Measurements from ENCODE around the gene PAPOLA. TPM values are rescaled to one million over a fixed set of nuclear protein-coding genes. Genes with fewer than 3 reads are reported as not detected.

The PAPOLA gene
- total RNA-seq, 1 donor from 2014 or later, result 110 TPM

DNA sequence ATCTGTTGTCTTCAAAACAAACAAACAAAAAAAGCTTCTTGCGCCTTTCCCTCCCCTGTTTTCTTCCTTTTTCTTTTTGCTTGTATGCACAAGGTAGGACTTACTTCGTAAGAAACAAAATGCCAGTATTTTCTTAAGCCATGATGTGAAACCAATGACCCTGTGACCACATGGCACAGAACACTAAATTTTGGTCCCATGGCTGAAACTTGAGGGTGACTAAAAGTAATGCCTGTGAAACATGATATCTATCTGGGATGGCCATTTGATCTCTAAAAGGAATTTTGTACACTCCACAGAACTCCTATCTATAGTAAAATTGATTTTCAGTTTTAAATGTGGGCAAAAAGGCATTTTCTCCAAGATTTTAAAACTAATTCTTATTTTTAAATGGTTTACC, 63.6 kb downstream of the PAPOLA start:
- no peak for DNase-seq (ENCODE audit: low read depth, low spot score)

DNA sequence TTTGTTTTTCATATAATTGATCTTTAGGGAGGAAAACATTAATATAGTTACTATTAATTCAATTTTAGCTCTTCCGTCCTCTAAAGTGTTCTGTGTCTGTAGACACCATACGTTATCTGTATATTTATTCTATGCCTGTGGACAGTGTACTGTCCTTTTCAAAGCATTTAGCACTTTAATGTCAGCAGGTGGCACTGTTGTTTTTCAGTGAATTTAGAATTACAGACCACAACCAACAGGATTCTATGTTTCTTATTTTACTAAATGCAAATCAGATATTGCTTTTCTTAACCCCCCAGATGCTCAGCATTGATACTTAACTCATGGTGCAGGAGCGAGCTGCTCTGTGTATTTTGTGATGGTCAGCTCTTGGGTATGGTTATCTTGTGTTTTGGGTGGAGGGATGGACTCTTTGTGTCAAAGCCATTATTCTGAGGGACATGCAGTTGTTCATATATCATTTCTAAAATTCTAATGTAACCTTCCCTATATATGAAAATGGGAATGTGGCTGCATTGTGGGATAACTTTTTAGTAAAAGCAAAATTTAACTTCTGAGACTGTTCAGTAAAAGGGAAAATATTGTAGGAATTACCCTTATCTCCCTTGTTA, 65.2 kb downstream of the PAPOLA start:
- DNase-seq (ENCODE audit: low read depth, low spot score), result no peak

DNA sequence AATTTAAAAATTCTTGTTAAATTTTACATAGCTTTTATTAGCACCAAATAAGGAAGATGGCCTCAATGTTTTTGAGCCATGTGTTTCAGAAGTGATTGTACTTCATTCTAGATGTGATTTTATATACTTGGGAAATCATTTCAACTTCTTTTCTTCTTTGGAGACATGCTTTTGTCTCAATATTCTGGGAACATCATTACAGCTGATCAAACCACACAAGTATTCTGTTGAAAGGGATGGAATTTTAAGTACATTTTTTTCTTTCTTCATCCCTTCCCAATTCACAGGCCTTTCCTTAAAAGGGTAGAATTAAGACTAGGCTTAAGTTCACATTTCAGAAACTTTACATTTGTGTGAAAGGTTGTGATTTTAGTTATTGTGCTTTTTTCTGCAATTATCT, 66.4 kb downstream of the PAPOLA start:
- no peak for DNase-seq (ENCODE audit: low read depth, low spot score)

DNA sequence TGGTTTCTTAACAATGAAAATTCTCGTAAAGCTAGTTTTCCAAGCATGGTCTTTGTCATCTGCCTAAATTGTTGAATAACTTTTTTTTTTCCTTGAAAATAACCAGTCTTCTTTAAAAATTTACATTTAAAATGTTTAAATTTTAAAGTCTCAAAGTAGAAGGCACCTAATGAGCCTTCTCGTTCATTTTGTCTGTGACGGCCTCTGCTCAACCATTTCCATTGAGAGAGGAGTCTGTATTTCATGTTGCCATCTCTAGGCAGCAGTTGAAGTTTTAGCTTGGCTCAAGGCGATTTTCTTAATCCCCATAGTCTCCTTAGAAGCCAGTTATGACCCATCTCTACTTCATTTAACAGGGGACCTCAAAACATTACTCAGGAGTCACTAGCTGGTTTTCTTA, 69.1 kb downstream of the PAPOLA start:
- DNase-seq (ENCODE audit: low read depth, low spot score), result no peak

DNA sequence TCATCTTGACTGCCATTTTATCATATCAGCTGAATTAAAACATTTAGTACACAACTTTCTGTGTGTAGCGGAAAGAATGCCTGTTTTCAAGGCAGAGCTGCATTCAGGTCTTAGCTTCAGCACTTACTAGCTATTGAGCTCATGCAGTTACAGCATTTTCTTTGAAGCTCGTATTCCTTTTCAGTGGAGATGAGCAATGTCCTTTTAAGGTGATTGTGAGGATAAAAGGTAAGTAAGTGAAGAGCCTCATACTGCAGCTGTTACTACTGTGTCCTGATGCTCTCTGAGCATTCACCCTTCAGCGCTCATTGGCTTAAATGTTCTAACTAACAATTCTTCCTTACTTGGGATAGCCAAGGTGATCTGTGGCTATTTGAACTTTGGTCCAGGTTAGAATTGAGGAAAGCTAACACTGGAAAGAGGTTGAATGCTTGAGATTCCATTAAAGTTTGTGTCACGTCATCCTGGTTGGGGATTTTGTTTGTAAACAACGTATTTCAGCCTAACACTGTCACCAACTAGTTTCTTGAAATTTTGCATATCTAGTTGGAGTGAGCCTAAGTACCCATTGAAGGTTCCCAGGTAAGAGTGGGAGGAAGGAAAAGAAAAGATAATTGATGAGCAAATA, 71.4 kb downstream of the PAPOLA start:
- DNase-seq (ENCODE audit: low read depth, low spot score), result no peak

DNA sequence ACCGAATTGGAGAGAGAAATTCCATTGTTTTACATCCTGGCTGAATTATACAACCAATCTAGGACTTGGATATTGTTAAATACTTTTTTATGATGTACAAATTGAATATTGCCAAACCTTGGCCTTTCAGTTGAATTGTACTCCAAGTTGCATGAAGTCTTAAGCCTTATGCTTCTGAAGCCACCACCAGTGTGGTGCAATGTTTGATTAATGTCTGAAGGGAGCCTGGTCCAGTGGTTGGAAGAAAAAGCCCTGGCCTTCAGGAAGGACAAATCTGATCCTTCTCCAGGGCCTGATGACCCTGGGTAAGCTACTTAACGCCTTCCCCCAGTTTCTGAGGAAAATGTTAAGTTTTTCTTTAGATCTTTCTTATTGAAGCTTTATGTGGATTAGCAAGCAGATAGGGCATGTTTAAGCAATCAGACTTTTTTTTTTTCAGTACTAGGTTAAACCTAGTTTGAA, 72.0 kb downstream of the PAPOLA start:
- DNase-seq (ENCODE audit: low read depth, low spot score), result no peak

DNA sequence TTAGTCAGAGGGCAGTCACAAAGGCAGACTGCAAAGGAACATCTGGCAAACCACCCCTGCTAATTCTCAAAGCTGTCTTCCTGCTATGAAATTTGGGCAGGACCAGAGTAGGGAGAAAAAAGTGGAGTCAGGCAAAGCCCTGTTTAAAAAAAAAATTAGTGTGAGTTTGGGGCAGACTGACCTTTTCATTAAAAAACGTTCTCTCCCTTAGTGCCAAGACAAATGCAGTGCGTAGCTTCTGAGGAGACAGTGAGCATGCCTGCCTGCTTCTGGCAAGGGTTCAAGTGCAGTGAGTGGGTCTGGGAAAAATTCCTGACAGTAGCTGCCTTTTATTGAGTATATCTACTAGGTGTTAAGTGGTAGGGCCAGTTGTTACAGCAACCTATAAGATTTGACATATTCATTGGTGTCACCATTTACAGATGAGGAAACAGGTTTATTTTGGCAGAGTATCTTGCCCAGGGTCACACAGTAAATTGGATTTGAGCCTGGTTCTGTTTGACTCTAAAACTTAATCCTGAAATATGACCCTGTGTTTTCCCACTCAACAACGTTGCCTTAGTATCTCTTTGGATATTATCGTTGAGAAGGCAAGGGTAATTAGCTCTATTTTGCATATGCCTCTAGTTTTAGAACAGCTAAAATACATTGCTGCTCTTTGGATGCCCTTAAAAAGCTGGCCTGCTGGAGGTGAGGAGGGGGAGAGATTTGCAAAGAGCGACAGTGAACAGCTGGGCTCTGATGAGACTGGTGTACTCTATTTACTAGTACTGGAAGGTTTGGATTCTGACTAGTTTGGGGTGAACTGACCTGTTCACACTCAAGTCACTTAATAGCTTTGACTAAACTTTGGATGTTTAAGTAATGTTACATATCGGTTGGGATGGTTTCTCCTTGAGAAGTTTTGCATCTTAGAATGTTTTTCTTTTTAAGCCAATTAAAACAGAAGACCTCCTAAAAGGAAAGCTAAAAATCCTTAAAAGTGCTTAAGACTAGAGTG, 72.8 kb downstream of the PAPOLA start:
- DNase-seq (ENCODE audit: low read depth, low spot score), result no peak

DNA sequence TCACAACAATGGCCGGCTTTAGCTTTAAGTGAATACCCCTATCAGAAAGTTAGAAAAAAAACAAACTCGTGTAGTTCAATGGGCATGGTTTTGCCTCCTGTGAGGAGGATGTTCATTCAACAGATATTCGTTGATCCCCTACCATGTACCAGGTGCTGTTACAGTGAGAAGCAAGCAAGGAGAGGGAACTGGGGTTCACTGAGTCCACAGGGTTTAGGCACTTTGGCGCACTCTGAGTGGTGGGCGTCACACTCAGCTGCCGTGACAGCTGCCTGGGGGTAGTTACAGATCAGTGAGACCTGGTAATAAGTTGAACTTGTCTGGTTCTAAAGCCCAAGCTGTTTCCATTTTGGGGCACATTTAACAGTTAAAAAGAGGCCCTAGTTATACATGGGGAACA, 74.2 kb downstream of the PAPOLA start:
- DNase-seq (ENCODE audit: low read depth, low spot score), result no peak

DNA sequence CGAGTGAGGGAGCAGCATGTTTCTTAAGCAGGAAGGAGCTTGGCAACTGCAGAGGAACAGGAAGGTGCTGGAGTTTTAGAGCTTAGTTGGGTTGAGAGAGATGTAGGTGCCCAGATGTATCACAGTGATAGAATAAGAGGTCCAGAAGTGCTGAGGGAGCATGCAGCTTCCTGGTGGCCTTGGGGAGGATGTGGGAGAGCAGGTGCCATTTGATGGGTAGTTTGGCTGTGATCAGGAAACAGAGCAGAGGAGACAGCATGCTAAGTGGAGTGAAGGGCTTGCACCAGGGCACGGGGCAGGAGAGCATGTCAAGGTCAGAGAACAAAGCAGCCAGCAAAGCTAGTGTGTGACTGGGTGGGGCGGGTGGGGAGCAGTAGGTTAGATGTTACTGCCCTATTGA, 74.8 kb downstream of the PAPOLA start:
- DNase-seq (ENCODE audit: low read depth, low spot score), result no peak

DNA sequence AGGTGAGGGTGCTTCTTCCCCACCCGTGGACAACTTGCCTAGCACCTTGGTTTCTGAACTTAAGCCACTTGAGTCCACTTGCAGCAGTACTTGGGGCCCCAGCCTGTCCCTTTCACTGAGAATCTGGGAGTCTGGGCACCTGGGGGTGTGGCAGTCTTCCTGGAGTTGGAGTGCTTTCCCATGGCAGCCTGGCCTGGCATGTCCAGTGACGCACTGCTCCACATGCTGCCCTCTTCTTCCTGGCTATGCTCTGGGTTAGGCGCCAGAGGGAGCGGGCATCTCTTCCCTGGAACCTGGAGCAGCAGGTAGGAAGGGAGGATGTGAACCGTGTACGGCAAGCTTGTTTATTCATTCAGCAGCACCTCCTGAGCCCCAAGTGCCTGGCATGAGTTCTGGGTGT, 76.4 kb downstream of the PAPOLA start:
- no peak for DNase-seq (ENCODE audit: low read depth, low spot score)

DNA sequence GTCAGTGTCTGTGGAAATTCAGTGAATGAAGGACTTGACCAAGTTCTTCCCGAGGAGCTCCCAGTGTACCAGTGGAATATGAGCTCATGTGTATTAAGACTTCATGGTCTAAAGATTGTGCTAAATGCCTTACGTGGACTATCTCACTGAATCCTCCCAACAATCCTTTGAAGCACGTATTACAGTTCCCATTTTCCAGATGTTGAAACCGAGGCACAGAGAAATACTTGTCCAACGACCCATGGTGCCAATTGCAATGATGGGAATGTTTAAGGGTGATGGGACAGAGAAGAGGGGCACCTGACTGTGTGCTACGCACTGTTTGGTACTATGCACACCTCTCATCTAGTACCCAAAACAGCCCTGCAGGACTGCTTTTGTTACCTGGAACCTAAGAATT, 77.2 kb downstream of the PAPOLA start:
- no peak for DNase-seq (ENCODE audit: low read depth, low spot score)

DNA sequence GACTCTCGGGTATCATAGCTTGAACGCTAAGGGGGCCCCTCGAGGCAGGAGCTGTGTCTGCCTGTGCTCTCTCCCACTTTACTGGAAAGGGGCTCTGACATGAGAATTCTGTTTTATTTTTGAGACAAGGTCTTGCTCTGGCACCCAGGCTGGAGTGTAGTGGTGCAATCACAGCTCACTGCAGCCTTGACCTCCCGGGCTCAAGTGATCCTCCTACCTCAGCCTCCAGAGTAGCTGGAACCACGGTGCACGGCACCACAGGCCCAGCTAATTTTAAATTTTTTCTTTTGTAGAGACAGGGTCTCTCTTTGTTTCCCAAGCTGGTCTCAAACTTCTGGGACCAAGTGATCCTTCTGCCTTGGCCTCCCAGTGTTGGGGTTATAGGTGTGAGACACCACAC, 77.7 kb downstream of the PAPOLA start:
- no peak for DNase-seq (ENCODE audit: low read depth, low spot score)

DNA sequence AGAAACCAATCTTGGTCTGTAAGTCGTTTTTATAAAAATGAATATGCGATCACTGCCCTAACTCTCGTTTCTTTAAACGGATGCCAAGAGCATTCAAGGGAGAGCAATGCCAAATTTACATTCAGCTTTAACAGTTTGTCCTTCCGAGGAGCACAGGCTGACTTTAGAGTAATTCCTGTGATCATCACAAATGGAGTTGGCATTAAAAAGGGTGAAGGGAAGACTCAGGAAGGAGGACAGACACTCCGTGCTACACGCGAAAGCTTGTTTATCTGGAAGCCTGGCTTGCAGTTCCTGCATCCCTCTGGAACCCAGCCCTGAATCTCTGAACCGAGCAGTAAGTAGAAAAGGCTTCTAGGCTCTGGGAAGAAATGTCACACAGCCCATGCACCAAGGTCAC, 78.4 kb downstream of the PAPOLA start:
- DNase-seq (ENCODE audit: low read depth, low spot score), result no peak

DNA sequence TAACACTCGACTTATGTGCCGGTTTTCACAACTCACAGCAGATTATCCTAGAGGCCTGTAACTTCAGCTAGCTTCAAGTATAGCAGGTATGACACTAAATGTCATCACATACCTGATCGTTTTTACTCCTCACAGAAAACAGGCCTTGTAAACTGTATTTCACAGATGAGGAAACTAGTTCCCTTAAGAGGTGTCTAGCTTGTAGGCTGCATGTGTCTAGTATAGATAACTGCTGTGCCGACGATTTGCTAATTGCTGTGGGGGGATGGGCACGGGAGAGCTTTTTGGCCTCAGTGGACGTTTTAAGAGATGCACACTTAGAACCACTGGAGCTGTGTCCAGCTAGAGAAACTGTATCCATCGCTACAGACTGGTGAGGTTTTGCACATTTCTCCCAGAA, 78.8 kb downstream of the PAPOLA start:
- no peak for DNase-seq (ENCODE audit: low read depth, low spot score)

DNA sequence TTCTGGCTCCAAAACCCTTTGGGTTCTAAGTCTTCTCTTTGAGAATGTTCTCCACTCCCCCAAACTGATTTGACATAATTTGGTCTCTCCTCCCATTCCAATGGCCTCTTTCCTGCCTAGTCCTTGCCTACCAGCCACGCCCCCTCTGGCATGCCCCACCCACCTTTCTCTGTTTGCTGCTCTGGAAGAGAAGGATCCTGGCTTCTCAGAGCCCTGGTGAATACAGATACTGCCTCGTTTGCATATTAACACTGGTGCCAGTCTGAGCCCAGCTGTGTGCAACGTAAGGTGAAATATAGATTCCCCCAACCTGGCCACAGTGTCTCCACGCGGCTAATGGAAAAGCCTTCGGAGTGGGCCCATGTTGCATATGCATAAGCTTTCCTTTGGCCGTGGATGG, 79.7 kb downstream of the PAPOLA start:
- no peak for DNase-seq (ENCODE audit: low read depth, low spot score)

DNA sequence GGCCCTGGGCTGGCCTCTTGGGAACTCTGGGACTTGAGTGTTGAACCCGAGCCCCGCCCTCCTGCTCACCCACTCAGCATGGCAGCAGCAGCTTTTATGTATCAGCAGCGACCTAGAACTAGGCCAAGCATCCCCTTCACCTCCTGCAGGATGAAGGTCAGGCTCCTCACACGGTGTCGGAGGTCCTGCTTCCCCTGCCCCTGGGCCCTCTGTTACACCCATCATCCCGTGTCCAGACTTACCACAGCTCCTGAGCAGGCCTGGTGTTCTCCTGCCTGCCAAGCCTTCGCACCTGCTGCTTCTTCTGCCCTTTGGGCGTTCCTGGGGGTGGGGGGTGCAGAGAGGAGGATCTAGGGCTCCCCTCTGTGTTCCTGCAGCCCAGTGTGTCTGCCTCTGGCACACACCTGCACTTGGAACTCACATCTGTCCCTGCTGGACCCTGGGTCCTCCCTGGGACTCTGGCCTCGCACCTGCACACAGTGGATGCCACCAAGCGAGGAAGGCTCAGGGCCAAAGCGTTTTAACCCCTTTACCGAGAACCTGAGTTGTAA, 80.3 kb downstream of the PAPOLA start:
- DNase-seq (ENCODE audit: low read depth, low spot score), result no peak

DNA sequence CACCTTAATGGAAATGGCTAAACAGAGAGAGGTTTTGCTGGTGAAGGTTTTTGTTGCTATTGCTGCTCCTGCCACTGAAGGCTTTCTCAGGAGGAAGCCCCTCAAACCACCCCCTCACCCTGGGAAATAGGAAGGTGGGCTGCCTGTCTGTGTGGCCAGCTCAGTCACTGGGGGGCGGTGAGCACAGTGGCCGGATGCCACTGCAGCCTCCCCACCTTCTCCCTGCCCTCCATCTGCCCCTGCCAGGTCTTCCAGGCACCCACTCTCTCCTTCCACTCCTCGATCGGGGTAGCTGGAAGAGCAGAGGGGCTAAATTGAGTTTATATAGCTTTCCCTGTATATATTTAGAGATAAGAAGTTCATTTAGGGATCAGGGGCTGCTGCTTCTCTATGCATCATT, 80.8 kb downstream of the PAPOLA start:
- DNase-seq (ENCODE audit: low read depth, low spot score), result no peak

DNA sequence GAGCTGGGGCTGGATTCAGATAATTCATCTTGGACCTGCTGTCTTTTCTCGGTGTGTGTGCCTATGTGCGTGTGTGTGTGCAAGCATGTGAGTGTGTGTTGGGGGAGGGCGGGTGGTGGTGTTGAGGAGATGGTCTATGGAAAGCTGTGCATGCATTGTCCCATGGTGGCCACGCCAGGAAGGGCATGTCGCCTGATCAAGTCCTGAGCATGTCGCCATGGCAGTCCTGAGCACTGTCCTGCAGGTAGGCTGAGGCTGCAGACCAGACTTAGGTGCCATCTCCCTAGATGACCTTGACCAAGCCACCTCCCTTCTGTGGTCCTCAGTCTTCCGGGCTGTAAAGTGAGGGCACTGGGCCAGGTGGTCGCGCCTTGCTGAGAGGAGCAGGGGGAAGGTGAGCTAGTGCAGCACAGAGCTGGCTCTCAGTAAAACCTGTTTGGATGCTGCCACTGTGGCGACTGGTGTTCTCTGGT, 81.4 kb downstream of the PAPOLA start:
- no peak for DNase-seq (ENCODE audit: low read depth, low spot score)

DNA sequence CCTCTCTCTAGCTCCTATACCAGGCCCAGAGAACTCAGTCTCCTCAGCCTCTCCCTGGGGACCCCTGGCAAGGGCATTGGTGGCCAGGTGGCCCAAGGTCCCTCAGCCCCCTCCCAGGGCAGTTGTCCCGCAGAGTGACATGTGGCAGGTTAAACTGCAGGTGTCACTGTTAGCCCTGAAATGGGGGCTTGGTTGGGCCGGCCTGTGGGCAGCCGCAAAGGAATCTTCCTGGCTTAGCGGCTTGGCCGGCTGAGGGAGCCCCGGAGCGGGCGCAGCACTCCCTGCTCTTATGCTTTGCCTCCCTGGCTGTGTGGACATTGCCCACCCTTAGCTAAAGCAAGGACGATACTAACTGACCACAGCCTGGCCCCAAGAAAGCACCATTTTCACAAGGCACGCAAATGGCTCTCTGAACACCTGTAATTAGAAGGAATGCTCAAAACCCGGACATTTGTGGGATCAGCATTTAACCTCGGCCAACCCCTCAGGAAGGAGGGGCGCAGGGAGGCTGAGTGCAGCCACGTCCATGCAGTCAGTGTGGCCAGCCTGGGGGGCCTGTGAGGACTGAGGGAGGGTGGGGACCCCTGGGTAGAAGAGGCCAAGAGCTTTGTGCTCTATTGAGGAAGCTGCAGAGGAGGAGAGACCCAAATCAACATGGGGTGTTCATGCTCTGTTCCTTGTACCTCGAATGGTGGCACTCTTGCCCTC, 82.2 kb downstream of the PAPOLA start:
- DNase-seq (ENCODE audit: low read depth, low spot score), result no peak

DNA sequence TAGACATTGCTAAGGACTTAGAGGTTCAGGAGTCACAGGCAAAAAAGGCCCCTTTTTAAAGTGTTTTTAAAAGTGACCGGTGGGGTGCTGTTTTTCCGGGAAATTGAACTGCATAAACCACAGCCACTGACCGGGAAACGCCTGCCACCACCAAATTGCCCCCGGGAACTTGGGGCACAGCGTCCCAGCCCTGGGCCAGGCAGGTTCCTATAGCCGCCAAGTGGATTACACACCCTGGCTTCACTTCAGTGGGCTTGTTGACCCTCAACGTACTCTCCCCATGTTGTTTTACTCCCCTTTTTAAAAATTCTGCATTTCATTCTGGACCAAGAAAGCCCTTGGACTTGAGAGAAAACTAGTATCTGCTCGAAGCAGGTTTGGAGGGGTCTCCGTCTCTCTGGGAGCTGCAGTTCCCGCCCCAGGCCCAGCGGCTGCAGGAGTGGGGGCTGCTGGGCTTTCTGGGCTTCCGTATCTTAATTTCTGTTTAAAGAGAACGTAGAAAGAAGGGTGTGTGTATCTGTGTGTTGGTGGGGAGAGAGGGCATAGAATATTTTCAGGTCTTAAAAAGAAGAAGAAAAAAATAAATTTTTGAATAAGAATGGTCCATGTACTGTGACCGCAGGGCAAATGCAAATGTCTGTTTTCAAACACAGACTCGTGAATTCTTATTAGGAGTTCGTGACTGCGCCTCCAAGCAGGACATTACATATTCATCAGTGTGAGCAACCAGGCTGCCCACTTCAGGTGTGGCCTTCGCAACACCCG, 82.9 kb downstream of the PAPOLA start:
- no peak for DNase-seq (ENCODE audit: low read depth, low spot score)

DNA sequence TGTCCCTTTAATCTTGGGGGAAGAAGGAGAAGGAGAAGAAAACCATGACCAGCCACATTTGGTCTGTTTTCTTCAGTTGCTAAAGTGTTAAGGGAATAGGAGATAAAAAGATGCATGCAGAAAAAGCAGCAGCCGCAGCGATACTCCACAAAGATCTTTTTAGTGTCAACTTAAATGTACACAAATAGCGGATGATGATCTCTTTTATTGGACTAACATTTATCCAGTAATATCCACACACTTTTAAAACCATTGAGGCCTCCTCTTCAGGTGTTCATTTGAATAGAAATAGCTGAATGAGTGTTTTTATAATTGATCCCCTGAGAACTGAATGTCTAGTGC, 83.5 kb downstream of the PAPOLA start:
- DNase-seq (ENCODE audit: low read depth, low spot score), result no peak
